ENCODE results near the gene DNAH12.
"Not testable (repeated sequence)": the region's sequence is repeated elsewhere in the genome, so short reads cannot be mapped to it uniquely, and the experiment has no call there.

DNAH12 gene

DNA sequence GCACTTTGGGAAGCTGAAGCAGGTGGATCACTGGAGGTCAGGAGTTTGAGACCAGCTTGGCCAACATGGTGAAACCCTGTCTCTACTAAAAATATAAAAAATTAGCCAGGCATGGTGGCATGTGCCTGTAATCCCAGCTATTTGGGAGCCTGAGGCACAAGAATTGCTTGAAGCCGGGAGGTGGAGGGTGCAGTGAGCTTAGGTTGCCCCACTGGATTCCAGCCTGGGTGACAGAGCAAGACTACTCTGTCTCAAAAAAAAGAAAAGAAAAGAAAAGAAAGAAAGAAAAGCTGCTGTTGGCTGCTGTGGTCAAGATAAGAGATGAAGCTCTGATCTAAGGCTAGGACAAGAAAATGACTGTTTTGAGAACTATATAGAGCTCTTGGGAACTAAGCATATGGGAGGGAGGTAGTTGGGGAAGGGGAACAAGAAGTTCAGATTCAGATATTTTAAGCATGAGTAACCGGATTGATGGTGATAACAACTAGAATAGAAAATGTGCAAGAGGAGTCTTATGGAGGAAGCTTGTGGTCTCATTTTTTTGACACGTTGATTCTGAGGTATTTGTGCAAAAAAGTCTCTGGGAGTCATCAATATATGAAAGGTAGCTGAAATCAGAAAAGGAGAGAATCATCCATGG is 25.7 kb downstream of the DNAH12 start:
- ATAC-seq, result no peak
- DNase-seq, result no peak

DNA sequence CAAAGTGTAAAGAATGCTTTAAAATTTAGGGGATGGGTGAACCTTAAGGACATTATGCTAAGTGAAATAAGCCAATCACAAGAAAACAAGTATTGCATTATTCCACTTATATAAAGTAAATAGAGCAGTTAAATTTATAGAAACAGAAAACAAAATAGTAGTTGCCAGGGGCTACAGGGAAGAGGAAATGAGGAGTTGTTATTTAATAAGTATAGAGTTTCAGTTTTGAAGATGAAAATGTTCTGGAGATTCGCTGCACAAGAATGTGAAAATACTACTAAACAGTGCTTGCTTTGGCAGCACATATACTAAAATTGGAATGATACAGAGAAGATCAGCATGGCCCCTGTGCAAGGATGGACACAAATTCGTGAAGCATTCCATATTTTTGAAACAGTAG is 32.0 kb downstream of the DNAH12 start:
- ATAC-seq (no peak), DNase-seq (no peak)

DNA sequence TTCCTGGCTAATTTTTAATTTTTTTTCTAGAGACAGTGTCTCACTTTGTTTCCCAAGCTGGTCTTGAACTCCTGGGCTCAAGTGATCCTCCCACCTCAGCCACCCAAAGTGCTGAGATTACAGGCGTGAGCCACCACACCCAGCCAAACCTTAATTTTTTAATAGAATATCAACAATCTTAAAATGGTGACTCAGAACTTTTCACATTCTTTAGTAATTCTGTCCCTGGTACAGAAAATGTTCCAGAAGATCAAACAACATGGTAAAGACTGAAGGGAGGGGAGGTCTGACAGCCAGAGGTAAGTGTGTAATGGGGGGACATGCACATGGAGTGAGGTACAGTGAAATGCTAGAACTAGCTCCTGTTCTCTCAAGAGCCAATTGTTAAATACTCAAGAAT is 38.2 kb downstream of the DNAH12 start:
- no peak for ATAC-seq
- no peak for DNase-seq

DNA sequence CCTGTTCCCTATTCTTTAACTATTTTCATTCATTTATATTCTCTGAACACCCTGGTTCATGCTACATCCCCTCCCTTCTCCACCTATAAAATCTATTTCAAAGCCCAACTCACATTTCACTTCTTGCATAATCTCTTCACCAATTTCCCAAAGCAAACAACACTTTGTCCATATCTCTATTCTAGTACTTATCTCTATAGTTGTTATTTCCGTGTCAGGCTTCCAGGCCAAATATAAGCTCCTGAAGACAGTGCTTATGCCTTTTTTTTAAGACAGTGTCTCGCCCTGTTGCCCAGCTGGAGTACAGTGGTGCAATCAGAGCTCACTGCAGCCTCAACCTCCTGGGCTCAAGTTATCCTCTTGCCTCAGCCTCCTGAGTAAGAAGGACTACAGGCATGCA is 43.6 kb downstream of the DNAH12 start:
- ATAC-seq (no peak), DNase-seq (no peak)

DNA sequence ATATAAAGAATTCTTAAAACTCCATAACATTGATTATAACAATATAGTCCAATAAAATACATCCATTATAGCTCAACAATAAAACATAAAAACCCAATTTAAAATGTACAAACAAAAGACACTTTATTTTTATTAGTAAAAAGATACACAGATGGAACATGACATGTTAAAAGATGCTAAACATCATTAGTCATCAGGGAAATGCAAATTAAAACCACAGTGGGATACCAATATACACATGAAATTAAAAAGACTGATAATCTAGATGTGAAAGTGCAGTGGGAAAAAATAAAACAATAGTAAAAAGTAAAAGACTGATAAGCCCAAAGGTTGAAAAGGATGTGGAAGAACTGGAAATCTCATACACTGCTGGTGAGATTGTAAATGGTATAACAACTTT is 46.2 kb downstream of the DNAH12 start:
- DNase-seq, result no peak

DNA sequence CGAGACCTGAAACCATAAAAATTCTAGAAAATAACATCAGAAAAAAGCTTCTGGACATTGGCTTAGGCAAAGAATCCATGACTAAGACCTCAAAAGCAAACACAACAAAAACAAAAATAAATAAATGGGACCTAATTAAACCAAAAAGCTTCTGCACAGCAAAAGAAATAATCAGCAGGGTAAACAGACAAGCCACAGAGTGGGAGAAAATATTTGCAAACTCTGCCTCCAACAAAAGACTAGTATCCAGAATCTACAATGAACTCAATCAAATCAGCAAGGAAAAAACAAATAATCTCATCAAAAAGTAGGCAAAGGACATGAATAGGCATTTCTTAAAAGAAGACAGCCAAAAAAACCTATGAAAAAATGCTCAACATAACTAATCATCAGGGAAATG is 59.6 kb downstream of the DNAH12 start:
- no peak for ATAC-seq
- no peak for DNase-seq

More for the DNA sequence above, 46.2 kb downstream of the DNAH12 start:
- no peak for ATAC-seq

DNA sequence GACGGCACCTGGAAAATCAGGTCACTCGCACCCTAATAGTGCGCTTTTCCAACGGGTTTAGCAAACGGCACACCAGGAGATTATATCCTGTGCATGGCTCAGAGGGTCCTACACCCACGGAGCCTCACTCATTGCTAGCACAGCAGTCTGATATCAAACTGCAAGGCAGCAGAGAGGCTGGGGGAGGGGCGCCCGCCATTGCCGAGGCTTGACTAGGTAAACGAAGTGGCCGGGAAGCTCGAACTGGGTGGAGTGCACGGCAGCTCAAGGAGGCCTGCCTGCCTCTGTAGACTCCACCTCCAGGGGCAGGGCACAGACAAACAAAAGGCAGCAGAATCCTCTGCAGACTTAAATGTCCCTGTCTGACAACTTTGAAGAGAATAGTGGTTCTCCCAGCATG is 67.0 kb downstream of the DNAH12 start:
- DNase-seq, ATAC-seq: not testable (repeated sequence)

DNA sequence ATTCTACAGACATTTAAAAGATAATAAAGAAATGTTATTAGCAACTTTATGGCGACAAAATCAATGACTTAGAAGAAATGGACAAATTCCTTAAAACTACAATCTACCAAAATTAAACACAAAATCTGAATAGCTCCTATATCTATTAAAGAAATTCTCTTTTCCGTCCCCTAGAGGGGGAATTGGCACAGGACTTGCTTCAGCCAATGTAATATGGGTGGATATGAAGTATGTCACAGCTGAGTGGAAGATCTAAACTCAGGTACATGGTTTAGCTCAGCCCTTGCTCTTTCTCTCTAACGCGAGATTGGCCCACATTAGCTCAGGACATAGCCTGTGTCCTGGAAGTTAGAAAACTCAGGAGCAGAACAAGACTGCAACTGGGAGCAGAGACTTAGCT is 79.3 kb downstream of the DNAH12 start:
- DNase-seq, result no peak
- ATAC-seq, result no peak

DNA sequence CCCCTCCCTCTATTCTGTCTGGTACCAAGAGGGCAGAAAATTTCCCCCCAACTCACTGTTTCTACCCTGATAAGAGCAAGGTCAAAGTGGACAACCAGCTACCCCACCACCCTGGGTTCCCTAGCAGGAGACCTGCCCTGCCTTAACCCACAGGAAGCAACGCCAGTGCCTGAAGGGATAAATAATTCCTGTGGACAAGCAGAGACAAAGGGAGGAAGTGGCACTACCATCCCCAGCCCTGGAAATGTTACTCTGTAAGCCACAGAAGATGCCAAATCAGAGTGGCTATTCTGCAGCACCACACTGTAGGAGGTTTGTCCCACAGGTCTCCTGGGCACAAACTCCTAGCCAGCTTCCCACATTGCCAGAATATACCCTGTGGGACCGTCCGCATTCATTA is 80.1 kb downstream of the DNAH12 start:
- DNase-seq, result no peak
- ATAC-seq, result no peak

DNA sequence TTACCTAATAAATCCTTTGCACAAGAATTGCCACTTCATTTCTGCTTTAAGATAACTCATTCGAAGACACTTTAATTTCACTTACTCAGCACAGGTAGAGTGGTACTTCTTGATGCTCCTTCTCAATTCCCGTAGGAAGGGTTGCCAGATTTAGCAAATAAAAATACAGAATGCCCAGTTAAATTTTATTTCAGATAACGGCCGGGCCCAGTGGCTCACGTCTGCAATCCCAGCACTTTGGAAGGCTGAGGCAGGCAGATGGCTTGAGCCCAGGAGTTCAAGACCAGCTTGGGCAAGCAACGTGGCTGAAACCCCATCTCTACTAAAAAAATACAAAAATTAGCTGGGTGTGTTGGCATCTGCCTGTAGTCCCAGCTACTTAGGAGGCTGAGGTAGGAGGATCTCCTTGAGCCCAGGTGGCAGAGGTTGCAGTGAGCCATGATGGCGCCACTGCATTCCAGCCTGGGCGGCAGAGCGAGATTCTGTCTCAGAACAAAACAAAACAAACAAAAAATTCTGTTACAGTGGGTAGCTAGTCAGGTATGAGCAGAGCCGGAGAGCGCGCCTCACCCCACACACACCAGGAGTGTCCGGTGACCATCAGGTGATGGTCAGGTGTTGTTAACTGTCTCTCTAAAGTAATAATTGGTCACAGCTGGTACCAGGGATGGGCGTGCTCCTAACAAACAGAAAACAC is 92.8 kb downstream of the DNAH12 start:
- ATAC-seq (no peak), DNase-seq (no peak)

DNA sequence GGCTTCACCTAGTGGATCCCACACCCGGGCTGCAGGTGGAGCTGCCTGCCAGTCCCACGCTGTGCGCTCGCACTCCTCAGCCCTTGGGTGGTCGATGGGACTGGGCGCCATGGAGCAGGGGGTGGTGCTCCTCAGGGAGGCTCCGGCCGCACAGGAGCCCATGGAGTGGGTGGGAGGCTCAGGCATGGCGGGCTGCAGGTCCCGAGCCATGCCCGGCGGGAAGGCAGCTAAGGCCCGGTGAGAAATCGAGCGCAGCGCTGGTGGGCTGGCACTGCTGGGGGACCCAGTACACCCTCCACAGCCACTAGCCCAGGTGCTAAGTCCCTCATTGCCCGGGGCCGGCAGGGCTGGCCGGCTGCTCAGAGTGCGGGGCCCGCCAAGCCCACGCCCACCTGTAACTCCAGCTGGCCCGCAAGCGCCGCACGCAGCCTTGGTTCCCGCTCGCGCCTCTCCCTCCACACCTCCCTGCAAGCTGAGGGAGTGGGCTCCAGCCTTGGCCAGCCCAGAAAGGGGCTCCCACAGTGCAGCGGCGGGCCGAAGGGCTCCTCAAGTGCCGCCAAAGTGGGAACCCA is 94.8 kb downstream of the DNAH12 start:
- not testable (repeated sequence) for DNase-seq, ATAC-seq

DNA sequence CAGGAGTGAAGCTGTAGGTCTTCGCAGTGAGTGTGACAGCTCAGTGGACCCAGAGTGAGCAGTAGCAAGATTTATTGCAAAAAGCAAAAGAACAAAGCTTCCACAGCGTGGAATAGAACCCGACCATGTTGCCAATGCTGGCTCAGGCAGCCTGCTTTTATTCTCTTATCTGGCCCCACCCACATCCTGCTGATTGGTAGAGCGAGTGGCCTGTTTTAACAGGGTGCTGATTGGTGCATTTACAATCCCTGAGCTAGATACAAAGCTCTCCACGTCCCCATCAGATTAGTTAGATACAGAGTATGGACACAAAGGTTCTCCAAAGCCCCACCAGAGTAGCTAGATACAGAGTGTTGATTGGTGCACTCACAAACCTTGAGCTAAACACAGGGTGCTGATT is 95.7 kb downstream of the DNAH12 start:
- not testable (repeated sequence) for ATAC-seq, DNase-seq

DNA sequence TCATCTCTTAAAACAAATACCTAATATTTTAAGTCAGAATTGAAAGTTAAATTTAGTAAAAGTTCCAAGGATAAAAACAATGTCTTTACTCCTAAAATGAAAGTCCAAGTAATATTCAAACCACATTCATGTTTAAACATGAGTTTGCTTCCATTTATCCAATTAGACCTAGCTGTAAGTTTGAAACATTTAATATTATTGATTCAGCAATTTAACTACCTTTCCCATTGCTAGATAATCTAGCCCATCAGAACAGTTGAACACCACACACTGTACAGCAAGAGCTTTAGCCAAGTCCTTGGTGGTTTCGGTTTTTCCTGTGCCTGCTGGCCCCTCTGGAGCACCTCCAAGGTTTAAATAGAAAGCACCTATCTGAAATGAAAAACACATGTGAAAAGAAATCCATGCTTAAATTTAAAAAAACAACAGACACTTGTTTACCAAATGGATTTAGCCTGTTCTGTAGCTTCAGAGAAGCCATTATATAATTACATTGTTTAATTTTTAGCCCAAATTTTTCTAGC is 97.8 kb downstream of the DNAH12 start:
- no peak for ATAC-seq
- no peak for DNase-seq

DNA sequence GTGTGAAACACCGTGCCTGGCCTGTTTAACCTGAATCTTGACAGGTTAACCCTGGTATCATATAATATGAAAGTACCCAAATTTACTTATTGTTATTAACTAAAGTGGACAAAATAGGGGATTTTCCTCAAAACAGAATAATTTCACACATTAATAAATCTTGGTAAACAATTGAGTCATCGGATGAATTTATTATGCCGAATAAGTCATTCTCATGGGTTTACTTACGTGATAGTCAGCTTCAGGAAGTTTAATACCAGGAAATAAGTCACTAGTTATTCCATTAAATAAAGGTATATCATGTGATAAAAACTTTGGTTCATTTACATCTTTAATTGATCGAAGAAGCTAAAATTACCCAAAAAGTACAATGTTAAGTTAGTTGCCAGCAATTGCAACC is 99.7 kb downstream of the DNAH12 start:
- ATAC-seq, result no peak
- no peak for DNase-seq

DNA sequence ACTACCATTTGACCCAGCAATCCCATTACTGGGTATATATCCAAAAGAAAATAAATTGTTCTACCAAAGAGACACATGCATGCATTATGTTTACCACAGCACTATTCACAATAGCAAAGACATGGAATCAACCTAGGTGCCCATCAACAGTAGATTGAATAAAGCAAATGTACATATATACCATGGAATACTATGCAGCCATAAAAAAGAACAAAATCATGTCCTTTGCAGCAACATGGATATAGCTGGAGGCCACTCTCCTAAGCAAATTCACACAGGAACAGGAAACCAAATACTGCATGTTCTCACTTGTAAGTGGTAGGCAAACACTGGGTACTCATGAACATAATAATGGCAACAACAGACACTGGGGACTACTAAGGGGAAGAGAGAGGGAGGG is 104.0 kb downstream of the DNAH12 start:
- not testable (repeated sequence) for ATAC-seq, DNase-seq

DNA sequence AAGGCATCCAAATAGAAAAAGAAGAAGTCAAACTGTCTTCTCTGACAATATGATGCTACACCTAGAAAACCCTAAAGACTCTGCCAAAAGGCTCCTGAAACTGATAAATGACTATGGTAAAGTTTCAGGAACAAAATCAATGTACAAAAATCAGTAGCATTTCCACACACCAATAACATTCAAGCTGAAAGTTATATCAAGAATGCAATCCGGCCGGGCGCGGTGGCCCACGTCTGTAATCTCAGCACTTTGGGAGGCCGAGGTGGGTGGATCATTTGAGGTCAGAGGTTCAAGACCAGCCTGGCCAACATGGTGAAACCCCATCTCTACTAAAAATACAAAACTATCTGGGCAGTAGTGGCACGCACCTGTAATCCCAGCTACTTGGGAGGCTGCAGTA is 105.7 kb downstream of the DNAH12 start:
- DNase-seq, ATAC-seq: not testable (repeated sequence)

DNA sequence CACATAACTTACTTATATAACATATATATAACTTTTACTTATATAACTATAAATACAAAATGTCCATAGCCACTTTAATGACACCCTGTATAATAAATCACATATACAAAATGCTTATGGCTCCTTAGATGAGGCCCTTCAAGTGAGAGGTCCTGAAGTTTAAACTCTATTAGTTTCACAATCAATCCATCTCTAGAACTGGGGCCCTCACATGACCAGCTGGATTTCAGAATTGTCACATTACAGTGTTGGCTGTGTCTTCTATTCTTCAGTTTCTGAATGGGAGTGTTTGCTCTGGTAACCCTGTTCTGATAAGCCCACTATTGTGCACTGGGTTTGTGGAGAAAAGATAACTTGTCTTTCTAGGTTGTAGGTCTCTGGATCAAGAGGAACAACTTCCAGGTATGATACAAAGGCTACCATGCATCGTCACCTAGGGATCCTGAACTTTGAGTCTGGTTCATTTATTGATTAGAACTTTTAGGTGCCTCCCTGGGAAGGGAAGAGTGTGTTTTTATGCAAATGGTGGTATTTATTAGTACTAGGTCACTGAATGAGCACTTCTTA is 107.9 kb downstream of the DNAH12 start:
- ATAC-seq (no peak), DNase-seq (no peak)

DNA sequence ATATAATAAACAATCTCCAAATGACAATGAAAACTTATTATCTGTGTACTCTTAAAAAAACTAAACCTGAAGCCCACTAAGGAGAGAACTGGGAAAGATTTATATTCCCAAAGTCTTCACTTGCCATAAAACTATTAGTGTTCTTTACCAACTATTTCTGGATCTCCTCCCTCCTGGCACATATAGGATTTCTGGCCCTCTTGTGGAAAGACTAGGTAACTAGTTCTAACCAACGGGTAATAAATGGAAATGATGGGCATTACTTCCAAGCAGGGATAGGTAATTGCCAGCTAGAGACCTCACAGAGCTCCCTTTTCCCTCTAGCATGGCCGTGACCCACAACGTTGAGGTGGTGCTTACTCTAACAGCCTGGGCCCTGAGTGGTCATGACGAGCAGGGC is 110.1 kb downstream of the DNAH12 start:
- DNase-seq (no peak), ATAC-seq (no peak)

DNA sequence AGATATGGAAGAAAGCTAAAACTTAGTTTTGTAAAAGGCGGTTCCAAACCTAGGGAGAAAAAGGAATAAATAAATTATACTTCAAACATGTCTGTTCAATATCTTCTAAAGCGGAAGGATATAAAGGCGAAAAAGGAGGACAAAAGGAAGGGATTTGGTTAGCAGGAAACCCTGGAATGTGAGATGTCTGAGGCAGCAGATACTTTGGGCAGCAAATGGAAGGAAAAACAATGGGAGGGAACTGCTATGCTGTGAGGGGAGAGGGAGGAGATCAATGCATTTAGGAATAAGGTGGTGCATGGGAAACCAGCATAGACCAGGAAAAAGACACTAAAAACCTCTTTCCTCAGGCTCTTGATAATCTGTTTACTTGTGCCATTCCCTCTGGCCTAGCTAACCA is 120.8 kb downstream of the DNAH12 start:
- ATAC-seq (no peak), DNase-seq (no peak)

DNA sequence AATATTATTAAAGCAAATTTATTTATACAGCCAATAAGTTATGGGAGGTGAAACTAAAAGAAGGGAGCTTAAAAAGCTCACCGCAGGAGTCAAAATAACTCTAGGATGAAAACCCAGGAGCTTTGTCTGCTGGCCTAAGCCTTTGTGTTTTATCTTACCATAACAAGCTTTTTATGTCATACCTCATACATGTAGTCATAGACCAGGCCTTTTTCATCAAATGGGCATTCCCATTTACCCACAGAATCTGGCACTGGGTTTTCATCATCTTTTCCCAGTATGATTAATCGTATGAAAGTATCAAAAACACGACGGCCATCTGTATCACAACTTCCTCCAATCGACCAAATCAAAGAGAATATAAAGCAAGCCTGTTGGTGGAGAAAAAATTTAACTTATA is 122.8 kb downstream of the DNAH12 start:
- no peak for DNase-seq
- no peak for ATAC-seq

DNA sequence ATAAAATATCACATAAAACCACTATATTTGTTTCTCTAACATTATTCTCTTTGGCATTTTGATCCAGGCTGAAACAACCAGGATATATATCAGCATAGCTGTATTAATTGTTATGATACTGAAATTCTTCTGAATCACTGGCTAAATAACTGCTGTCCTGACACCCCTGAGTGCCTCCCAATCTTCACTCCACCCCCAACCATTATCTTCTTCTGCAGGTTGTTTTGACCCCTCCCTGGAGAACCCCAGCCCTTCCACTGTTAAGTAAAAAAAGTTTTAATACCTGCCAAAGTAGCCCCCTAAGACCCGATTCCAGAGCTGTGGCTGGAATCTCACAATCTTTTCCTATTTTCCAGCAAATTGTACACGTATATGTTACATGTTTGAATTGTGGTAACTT is 124.1 kb downstream of the DNAH12 start:
- DNase-seq (no peak), ATAC-seq (no peak)

DNA sequence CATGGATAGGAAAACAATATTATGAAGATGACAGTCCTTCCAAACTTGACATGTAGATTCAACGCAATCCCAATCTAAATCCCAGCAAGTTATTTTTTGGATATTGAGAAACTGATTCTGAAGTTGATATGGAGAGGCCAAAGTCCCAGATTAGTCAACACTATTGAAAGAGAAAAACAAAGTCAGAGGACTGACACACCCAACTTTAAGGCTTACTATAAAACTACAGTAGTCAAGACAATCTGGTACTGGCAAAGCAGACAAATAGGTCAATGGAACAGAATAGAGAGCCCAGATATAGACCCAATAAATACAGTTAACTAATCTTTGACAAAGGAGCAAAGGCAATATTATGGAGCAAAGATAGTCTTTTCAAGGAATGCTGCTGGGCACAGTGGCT is 132.4 kb downstream of the DNAH12 start:
- DNase-seq (no peak), ATAC-seq (no peak)

DNA sequence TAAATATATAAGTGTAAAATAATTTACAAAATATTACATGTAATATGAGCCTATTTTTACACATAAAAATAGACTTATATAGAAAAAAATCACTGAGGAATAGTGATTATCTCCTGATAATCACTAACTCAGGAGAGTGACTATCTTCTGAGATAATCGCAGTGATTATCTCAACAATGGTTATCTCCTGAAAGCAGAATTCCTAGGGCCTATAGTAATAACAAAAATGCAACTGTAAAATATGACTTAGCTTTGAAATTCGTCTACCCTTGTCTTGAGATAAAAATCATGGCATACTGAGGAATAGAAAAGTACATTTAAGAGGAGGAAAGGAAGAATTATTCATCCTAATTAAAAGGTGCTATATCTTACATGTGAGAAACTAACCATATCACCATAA is 134.7 kb downstream of the DNAH12 start:
- DNase-seq (no peak), ATAC-seq (no peak)
